Measurements from ENCODE around the gene ACTR2. TPM values are rescaled to one million over a fixed set of nuclear protein-coding genes. Genes with fewer than 3 reads are reported as not detected.
"Not testable (repeated sequence)": the region's sequence is repeated elsewhere in the genome, so short reads cannot be mapped to it uniquely, and the experiment has no call there.

ACTR2 gene
- total RNA-seq, 1 donor from 2014 or later: 493 TPM

DNA sequence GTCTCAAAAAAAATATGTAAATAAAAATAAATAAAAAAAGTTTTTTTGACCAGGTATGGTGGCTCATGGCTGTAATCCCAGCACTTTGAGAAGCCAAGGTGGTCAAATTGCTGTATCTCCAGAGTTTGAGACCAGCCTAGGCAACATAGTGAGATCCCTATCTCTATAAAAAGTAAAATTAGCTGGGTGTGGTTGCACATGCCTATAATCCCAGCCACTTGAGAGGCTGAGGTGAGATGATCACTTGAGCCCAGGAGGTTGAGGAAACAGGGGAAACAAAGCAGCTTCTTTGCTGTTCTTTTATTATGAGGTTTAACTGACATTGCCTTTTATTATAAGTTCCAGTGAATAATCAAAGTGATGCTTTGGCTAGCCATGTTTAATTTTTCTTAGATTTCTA lies 25.0 kb downstream of the ACTR2 start:
- no peak overlapping the region for H2AFZ ChIP-seq (ENCODE audit: low read depth, low read length)
- TF ChIP-seq, protein P1, sequence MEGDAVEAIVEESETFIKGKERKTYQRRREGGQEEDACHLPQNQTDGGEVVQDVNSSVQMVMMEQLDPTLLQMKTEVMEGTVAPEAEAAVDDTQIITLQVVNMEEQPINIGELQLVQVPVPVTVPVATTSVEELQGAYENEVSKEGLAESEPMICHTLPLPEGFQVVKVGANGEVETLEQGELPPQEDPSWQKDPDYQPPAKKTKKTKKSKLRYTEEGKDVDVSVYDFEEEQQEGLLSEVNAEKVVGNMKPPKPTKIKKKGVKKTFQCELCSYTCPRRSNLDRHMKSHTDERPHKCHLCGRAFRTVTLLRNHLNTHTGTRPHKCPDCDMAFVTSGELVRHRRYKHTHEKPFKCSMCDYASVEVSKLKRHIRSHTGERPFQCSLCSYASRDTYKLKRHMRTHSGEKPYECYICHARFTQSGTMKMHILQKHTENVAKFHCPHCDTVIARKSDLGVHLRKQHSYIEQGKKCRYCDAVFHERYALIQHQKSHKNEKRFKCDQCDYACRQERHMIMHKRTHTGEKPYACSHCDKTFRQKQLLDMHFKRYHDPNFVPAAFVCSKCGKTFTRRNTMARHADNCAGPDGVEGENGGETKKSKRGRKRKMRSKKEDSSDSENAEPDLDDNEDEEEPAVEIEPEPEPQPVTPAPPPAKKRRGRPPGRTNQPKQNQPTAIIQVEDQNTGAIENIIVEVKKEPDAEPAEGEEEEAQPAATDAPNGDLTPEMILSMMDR (IDR thresholded peaks at IDR 0.05; ENCODE audit: insufficient read depth, low read depth, low read length): no peak
- TF ChIP-seq EZH2 (IDR thresholded peaks at IDR 0.05; ENCODE audit: insufficient read depth, low read length): no peak
- FAIRE-seq: no peak
- H3K36me3 ChIP-seq (ENCODE audit: insufficient read depth, low read length): peaks cover 34% of the 10 kb centered on the region
- Mint-ChIP-seq H3K36me3 (ENCODE audit: low read depth, unreplicated experiment) (peaks cover 13% of the 10 kb centered on the region), H3K27ac (ENCODE audit: unreplicated experiment) (no peak overlapping the region), H3K27me3 (ENCODE audit: low read depth, unreplicated experiment) (no peaks in the 10 kb centered on the region), H3K4me3 (ENCODE audit: unreplicated experiment) (no peak overlapping the region), H3K9me3 (ENCODE audit: unreplicated experiment) (no peaks in the 10 kb centered on the region), H3K4me1 (ENCODE audit: low read depth, unreplicated experiment) (peaks cover 4% of the 10 kb centered on the region)
- no peak for DNase-seq (ENCODE audit: low read depth)
- H3K79me2 ChIP-seq (ENCODE audit: insufficient read depth, low read length): peaks cover 69% of the 10 kb centered on the region
- H3K4me1 ChIP-seq (ENCODE audit: insufficient read depth, low read length): no peaks in the 10 kb centered on the region
- no peak overlapping the region for H3K9ac ChIP-seq (ENCODE audit: low read length)
- peaks cover 57% of the 10 kb centered on the region for H4K20me1 ChIP-seq (ENCODE audit: insufficient read depth, low read length)
- no peaks in the 10 kb centered on the region for H3K9me3 ChIP-seq (ENCODE audit: insufficient read depth, low read depth, low read length)
- H3K27ac ChIP-seq (ENCODE audit: low read depth, low read length): no peak overlapping the region
- no peaks in the 10 kb centered on the region for H3K27me3 ChIP-seq (ENCODE audit: insufficient read depth, low read length)
- H3K4me2 ChIP-seq (ENCODE audit: low read length): no peak overlapping the region
- no peak overlapping the region for H3K4me3 ChIP-seq (ENCODE audit: insufficient read depth, low read depth, low read length)

DNA sequence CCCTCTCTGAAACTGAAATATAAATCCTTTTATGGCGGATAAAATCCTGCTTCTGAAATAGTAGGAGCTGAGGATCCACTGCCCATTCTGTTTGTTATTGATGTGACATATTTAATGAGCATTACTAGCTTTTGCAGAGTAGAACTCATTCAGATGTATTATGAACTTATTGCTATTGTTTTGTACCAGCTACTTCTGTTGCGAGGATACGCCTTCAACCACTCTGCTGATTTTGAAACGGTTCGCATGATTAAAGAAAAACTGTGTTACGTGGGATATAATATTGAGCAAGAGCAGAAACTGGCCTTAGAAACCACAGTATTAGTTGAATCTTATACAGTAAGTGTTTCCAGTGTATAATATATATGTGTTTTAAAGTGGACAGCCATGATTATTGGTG lies 27.7 kb downstream of the ACTR2 start:
- peaks cover 72% of the 10 kb centered on the region for H3K79me2 ChIP-seq (ENCODE audit: insufficient read depth, low read length)
- FAIRE-seq: peak; percentile 20
- TF ChIP-seq, protein P1 (IDR thresholded peaks at IDR 0.05; ENCODE audit: insufficient read depth, low read depth, low read length): no peak
- no peak for TF ChIP-seq EZH2 (IDR thresholded peaks at IDR 0.05; ENCODE audit: insufficient read depth, low read length)

GRCh38 chr2:65256054-65256453 lies 28.4 kb downstream of the ACTR2 start:
- FAIRE-seq (peak; percentile 49), DNase-seq (ENCODE audit: low read depth) (no peak)
- Mint-ChIP-seq H3K4me1 (ENCODE audit: low read depth, unreplicated experiment) (peaks cover 8% of the 10 kb centered on the region), H3K27me3 (ENCODE audit: low read depth, unreplicated experiment) (no peaks in the 10 kb centered on the region), H3K9me3 (ENCODE audit: unreplicated experiment) (no peaks in the 10 kb centered on the region), H3K36me3 (ENCODE audit: low read depth, unreplicated experiment) (peaks cover 8% of the 10 kb centered on the region), H3K27ac (ENCODE audit: unreplicated experiment) (no peak overlapping the region), H3K4me3 (ENCODE audit: unreplicated experiment) (no peak overlapping the region)
- Histone ChIP-seq H3K36me3 (ENCODE audit: insufficient read depth, low read length) (peaks cover 38% of the 10 kb centered on the region), H3K4me1 (ENCODE audit: insufficient read depth, low read length) (peaks cover 2% of the 10 kb centered on the region), H3K27ac (ENCODE audit: low read depth, low read length) (no peak overlapping the region), H3K9ac (ENCODE audit: low read length) (no peak overlapping the region), H3K9me3 (ENCODE audit: insufficient read depth, low read depth, low read length) (no peaks in the 10 kb centered on the region), H2AFZ (ENCODE audit: low read depth, low read length) (no peak overlapping the region), H3K4me3 (ENCODE audit: insufficient read depth, low read depth, low read length) (no peak overlapping the region), H3K27me3 (ENCODE audit: insufficient read depth, low read length) (no peaks in the 10 kb centered on the region), H3K4me2 (ENCODE audit: low read length) (no peak overlapping the region), H3K79me2 (ENCODE audit: insufficient read depth, low read length) (peaks cover 77% of the 10 kb centered on the region), H4K20me1 (ENCODE audit: insufficient read depth, low read length) (peaks cover 56% of the 10 kb centered on the region)
- TF ChIP-seq, protein P1 (IDR thresholded peaks at IDR 0.05; ENCODE audit: insufficient read depth, low read depth, low read length): no peak
- TF ChIP-seq EZH2 (IDR thresholded peaks at IDR 0.05; ENCODE audit: insufficient read depth, low read length): no peak

More for the DNA sequence above, 27.7 kb downstream of the ACTR2 start:
- no peak for DNase-seq (ENCODE audit: low read depth)
- peaks cover 8% of the 10 kb centered on the region for H3K4me1 Mint-ChIP-seq (ENCODE audit: low read depth, unreplicated experiment)
- H3K27me3 Mint-ChIP-seq (ENCODE audit: low read depth, unreplicated experiment): no peaks in the 10 kb centered on the region
- no peaks in the 10 kb centered on the region for H3K4me1 ChIP-seq (ENCODE audit: insufficient read depth, low read length)
- peaks cover 40% of the 10 kb centered on the region for H3K36me3 ChIP-seq (ENCODE audit: insufficient read depth, low read length)
- H3K36me3 Mint-ChIP-seq (ENCODE audit: low read depth, unreplicated experiment): peaks cover 8% of the 10 kb centered on the region
- H2AFZ ChIP-seq (ENCODE audit: low read depth, low read length): no peak overlapping the region
- H4K20me1 ChIP-seq (ENCODE audit: insufficient read depth, low read length): peaks cover 57% of the 10 kb centered on the region
- H3K4me3 Mint-ChIP-seq (ENCODE audit: unreplicated experiment): no peak overlapping the region
- H3K4me2 ChIP-seq (ENCODE audit: low read length): no peak overlapping the region
- no peak overlapping the region for H3K27ac ChIP-seq (ENCODE audit: low read depth, low read length)
- no peaks in the 10 kb centered on the region for H3K27me3 ChIP-seq (ENCODE audit: insufficient read depth, low read length)
- no peaks in the 10 kb centered on the region for H3K9me3 ChIP-seq (ENCODE audit: insufficient read depth, low read depth, low read length)
- no peaks in the 10 kb centered on the region for H3K9me3 Mint-ChIP-seq (ENCODE audit: unreplicated experiment)
- no peak overlapping the region for H3K4me3 ChIP-seq (ENCODE audit: insufficient read depth, low read depth, low read length)
- no peak overlapping the region for H3K27ac Mint-ChIP-seq (ENCODE audit: unreplicated experiment)
- H3K9ac ChIP-seq (ENCODE audit: low read length): no peak overlapping the region

- H4K20me1 ChIP-seq (ENCODE audit: insufficient read depth, low read length): peaks cover 54% of the 10 kb centered on the region
- not testable (repeated sequence) for H3K27me3 Mint-ChIP-seq (ENCODE audit: low read depth, unreplicated experiment); DNase-seq (ENCODE audit: low read depth); FAIRE-seq; H3K9me3 Mint-ChIP-seq (ENCODE audit: unreplicated experiment); H3K4me1 ChIP-seq (ENCODE audit: insufficient read depth, low read length); H3K9me3 ChIP-seq (ENCODE audit: insufficient read depth, low read depth, low read length); H3K27ac Mint-ChIP-seq (ENCODE audit: unreplicated experiment); H3K4me3 Mint-ChIP-seq (ENCODE audit: unreplicated experiment); H2AFZ ChIP-seq (ENCODE audit: low read depth, low read length); H3K4me2 ChIP-seq (ENCODE audit: low read length); H3K9ac ChIP-seq (ENCODE audit: low read length); H3K27me3 ChIP-seq (ENCODE audit: insufficient read depth, low read length); H3K27ac ChIP-seq (ENCODE audit: low read depth, low read length); H3K4me3 ChIP-seq (ENCODE audit: insufficient read depth, low read depth, low read length)
- Mint-ChIP-seq H3K36me3 (ENCODE audit: low read depth, unreplicated experiment) (peaks cover 12% of the 10 kb centered on the region), H3K4me1 (ENCODE audit: low read depth, unreplicated experiment) (peaks cover 17% of the 10 kb centered on the region)
- peaks cover 41% of the 10 kb centered on the region for H3K36me3 ChIP-seq (ENCODE audit: insufficient read depth, low read length)
- H3K79me2 ChIP-seq (ENCODE audit: insufficient read depth, low read length): peaks cover 81% of the 10 kb centered on the region
These were observed 30.2 kb downstream of the ACTR2 start for GRCh38 chr2:65257866-65258265.
